Panc1 (cell line): ENCODE measurements around the gene GRIK4. TPM values are rescaled to one million over a fixed set of nuclear protein-coding genes. Genes with fewer than 3 reads are reported as not detected.

ENCODE experiments used
- ATAC-seq: fragments of 200-7000 bp; cut with Tn5 transposase; 2 replicates; pipeline ENCODE4 v1.9.1; 2020; ENCODE audit warnings: mild to moderate bottlenecking, moderate library complexity
- BruUV-seq: library from RNA; stranded (reverse); fragments of 400-500 nt; replicated peaks from 2 replicates; lab custom pipeline; 2021; lab: Mats Ljungman, UMichigan
- CTCF ChIA-PET: fragments of 300-600 bp; sonication (Branson Sonifier 250); formaldehyde crosslinking; loops from one replicate; lab custom pipeline; 2022; ENCODE audit warnings: antibody characterized with exemption; lab: Charles Lee
- POLR2A ChIA-PET: fragments of 300-600 bp; sonication (Branson Sonifier 250); formaldehyde crosslinking; loops from one replicate; lab custom pipeline; 2022; ENCODE audit warnings: antibody characterized with exemption; lab: Charles Lee
- DNase-seq: peaks from one replicate; pipeline ENCODE4 v3.0.0-alpha.2; 2010; ENCODE audit warnings: low read depth, low spot score
- H3K27ac ChIP-seq: 2 replicates; pipeline ENCODE4 v1.5.1; 2011; ENCODE audit warnings: mild to moderate bottlenecking, low read length, inconsistent platforms
- H3K27me3 ChIP-seq: fragments of 200-500 bp; sonication (Bioruptor generic); 2 replicates; pipeline ENCODE4 v1.6.0; 2014; ENCODE audit warnings: low read length, inconsistent platforms; ENCODE audit not compliant: control insufficient read depth, insufficient read depth
- H3K36me3 ChIP-seq: fragments of 200-500 bp; sonication (Bioruptor generic); 2 replicates; pipeline ENCODE4 v1.5.1; 2014; ENCODE audit warnings: inconsistent platforms, mild to moderate bottlenecking, low read length, moderate library complexity; ENCODE audit not compliant: control insufficient read depth, insufficient read depth
- H3K4me1 ChIP-seq: 2 replicates; pipeline ENCODE4 v1.5.1; 2011; ENCODE audit warnings: inconsistent platforms, mild to moderate bottlenecking, low read length, moderate library complexity; ENCODE audit not compliant: control insufficient read depth, insufficient read depth
- H3K4me3 ChIP-seq, 2 experiments: 2 replicates each; pipeline ENCODE4 v1.5.1; 2011 to 2012; ENCODE audit warnings: low read depth in 2 of 2, low read length in 2 of 2, mild to moderate bottlenecking in 2 of 2, inconsistent platforms in 1 of 2, moderate library complexity in 1 of 2
- H3K9me3 ChIP-seq: fragments of 200-500 bp; sonication (Bioruptor generic); 2 replicates; pipeline ENCODE4 v1.5.1; 2014; ENCODE audit warnings: low read depth, mild to moderate bottlenecking, inconsistent platforms, low read length, moderate library complexity; ENCODE audit not compliant: control insufficient read depth, insufficient read depth
- CTCF ChIP-seq: fragments of 450-650 bp; IDR thresholded peaks from 2 replicates; pipeline ENCODE4 v1.5.1; 2017; ENCODE audit warnings: mild to moderate bottlenecking
- POLR2AphosphoS5 ChIP-seq: IDR thresholded peaks from 2 replicates; pipeline ENCODE4 v1.6.1; 2012; ENCODE audit warnings: mild to moderate bottlenecking, low read depth, low read length, moderate library complexity
- REST ChIP-seq, 2 experiments: IDR thresholded peaks; 2 replicates each; pipeline ENCODE4 v1.6.1; 2011 to 2012; ENCODE audit warnings: low read depth in 2 of 2, control low read depth in 1 of 2, low read length in 1 of 2, mild to moderate bottlenecking in 1 of 2, moderate library complexity in 1 of 2; ENCODE audit not compliant: insufficient read depth in 1 of 2
- SIN3A ChIP-seq: IDR thresholded peaks from 2 replicates; pipeline ENCODE4 v1.6.1; 2012; ENCODE audit warnings: low read depth, mild to moderate bottlenecking, low read length, moderate library complexity, borderline replicate concordance; ENCODE audit not compliant: insufficient read depth
- TCF7L2 ChIP-seq: IDR thresholded peaks from 2 replicates; pipeline ENCODE4 v1.6.1; 2011; ENCODE audit warnings: mild to moderate bottlenecking, low read depth, low read length, inconsistent platforms
- in situ Hi-C: cut with HindIII; loops from 2 replicates; pipeline ENCODE4 v1.10.0; 2016; ENCODE audit warnings: low sequenced_read_pairs, low pct_unique_long_range_greater_than_20kb
- intact Hi-C: fragments of 100-400 bp; cut with micrococcal nuclease; formaldehyde crosslinking; loops from one replicate; pipeline ENCODE4 v1.10.0; 2022; ENCODE audit not compliant: unreplicated experiment
- total RNA-seq: library from RNA; stranded (reverse); gene quantifications from one replicate; pipeline ENCODE4 v1.2.1, GENCODE V29; 2021; ENCODE audit not compliant: unreplicated experiment

The GRIK4 gene
- total RNA-seq, 1 experiment from 2014 or later: 0.62 TPM

GRCh38 chr11:120516461-120517389 lies 5.2 kb downstream of the GRIK4 start:
- ATAC-seq: no peak
- POLR2A ChIA-PET: no interaction called here
- H3K4me3 ChIP-seq: no peak overlapping the region
- no peak overlapping the region for H3K27ac ChIP-seq
- in situ Hi-C loops (no loop called here), intact Hi-C loops (loop anchor here (5.0 to 10.0 kb wide), 2 partner anchors 281 to 598 kb away; no protein-coding TSS in a partner anchor)
- H3K9me3 ChIP-seq: no peaks in the 10 kb centered on the region
- no peak for TF ChIP-seq SIN3A
- no peak for TF ChIP-seq REST (IDR thresholded peaks at IDR 0.05; ENCODE audit: insufficient read depth in 1 of 2, low read depth in 2 of 2, low read length in 1 of 2)
- TF ChIP-seq POLR2AphosphoS5: no peak
- no peak for TF ChIP-seq TCF7L2
- CTCF ChIA-PET: no interaction called here
- no TSS peak for BruUV-seq
- H3K36me3 ChIP-seq: no peaks in the 10 kb centered on the region
- DNase-seq: no peak
- no peaks in the 10 kb centered on the region; the same call in 1 of the 2 replicates for H3K4me1 ChIP-seq
- H3K27me3 ChIP-seq: no peaks in the 10 kb centered on the region; the same call in 1 of the 2 replicates

GRCh38 chr11:120517390-120517761 lies 5.8 kb downstream of the GRIK4 start:
- no TSS peak for BruUV-seq
- H3K9me3 ChIP-seq: no peaks in the 10 kb centered on the region
- H3K4me1 ChIP-seq: no peaks in the 10 kb centered on the region; the same call in 1 of the 2 replicates
- no peak for DNase-seq
- ChIA-PET CTCF (no interaction called here), POLR2A (no interaction called here)
- H3K27me3 ChIP-seq: no peaks in the 10 kb centered on the region; the same call in 1 of the 2 replicates
- TF ChIP-seq REST (IDR thresholded peaks at IDR 0.05; ENCODE audit: insufficient read depth in 1 of 2, low read depth in 2 of 2, low read length in 1 of 2) (no peak), POLR2AphosphoS5 (no peak), TCF7L2 (no peak), SIN3A (no peak), CTCF (no peak)
- intact Hi-C loops (loop anchor here (5.0 to 10.0 kb wide), 2 partner anchors 280 to 597 kb away; no protein-coding TSS in a partner anchor), in situ Hi-C loops (no loop called here)
- no peak for ATAC-seq
- no peak overlapping the region for H3K4me3 ChIP-seq
- H3K27ac ChIP-seq: no peak overlapping the region
- no peaks in the 10 kb centered on the region for H3K36me3 ChIP-seq
